AG08396 (cell line): ENCODE results near the gene ANKRD63.

Source experiments
- DNase-seq: peaks from one replicate; pipeline ENCODE4 v3.0.0; 2012; ENCODE audit warnings: low spot score, mixed read lengths

Gene ANKRD63

GRCh38 chr15:40295877-40296560 lies 13.2 kb upstream of the ANKRD63 start:
- DNase-seq = no peak

DNA sequence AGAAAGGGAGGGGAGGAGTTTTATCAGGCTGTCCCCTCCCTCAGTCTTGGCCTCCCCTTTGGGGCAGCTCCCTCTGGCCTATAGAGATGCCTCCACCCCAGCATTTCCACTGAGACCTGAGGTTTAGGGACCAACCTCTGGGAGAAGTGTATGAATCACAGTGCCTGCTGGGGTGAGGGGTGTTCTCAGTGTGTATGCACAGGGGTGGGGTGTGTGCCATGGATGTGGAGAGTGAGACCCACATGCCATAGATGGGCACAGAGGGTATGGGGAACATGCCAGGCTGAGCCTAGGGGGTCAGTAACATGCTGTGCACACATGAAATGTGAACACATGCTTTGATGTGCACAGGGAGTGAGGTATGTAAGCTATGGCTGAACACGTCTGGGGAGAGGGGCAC lies 12.4 kb upstream of the ANKRD63 start:
- DNase-seq = no peak

DNA sequence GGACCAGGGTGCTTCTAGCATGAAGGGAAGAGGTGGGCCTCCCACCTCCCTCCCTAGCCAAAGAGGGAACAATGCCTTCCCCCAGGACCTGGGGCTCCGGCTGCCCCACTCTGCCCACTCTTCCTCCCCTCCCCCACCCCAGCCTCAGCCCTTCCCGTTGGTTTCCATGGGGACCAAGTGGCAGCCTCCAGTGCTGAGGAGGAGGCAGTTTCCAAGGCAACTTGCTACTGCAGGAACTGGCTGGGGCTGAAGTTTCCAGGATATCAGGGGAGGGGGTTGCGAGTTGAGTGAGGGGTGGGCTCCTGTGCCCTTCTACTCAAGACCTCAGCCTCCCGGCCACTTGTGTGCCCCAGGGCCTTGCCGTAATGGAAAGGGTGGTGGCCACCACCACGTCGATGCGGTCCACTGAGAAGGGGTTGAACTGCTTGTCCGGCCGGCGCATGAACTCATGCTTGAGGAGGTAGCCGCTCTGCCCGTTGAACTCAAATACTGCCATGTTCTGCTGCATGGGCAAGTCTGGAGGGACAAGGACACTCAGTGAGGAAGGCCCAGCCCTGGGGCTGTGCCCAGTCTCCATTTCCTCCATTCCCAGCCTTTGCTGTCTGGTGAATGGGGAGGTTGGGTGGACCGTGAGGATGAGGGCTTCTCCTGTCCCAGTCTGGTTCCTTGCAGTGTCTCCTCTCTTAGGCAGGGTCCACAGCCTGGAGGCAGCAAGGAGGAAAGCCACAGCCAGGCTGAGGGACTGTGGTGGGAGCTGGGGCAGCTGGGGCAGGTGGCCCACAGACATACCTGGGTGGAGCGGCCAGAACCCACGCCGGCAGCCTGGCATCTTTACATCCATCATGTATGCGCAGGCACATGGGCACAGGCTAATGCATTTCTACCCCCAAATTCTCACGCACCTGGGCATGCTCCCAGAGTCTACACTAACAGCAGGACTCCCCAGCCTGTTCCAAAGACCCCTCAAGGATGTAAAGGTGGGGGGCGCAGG lies 11.3 kb upstream of the ANKRD63 start:
- no peak for DNase-seq

DNA sequence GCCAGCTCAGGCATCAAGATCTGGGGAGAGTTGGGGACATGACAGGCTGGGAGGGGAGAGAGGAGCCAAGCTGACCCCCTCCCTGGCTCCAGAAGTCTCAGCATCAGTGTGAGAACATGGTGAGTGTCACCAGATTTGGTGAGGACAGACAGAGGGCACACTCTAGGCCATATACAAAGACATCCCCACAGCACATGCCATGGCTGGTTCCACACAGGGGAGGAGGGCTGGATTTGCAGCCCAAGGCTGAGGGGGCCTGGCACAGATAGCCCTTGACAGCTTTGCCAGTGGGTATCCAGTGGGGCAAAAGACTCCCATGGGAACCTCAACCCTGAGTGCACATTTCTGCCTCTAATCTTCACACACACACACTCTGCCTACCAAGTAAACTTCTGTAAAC lies 10.1 kb upstream of the ANKRD63 start:
- DNase-seq = no peak

GRCh38 chr15:40292246-40292645 lies 9.4 kb upstream of the ANKRD63 start:
- no peak for DNase-seq

DNA sequence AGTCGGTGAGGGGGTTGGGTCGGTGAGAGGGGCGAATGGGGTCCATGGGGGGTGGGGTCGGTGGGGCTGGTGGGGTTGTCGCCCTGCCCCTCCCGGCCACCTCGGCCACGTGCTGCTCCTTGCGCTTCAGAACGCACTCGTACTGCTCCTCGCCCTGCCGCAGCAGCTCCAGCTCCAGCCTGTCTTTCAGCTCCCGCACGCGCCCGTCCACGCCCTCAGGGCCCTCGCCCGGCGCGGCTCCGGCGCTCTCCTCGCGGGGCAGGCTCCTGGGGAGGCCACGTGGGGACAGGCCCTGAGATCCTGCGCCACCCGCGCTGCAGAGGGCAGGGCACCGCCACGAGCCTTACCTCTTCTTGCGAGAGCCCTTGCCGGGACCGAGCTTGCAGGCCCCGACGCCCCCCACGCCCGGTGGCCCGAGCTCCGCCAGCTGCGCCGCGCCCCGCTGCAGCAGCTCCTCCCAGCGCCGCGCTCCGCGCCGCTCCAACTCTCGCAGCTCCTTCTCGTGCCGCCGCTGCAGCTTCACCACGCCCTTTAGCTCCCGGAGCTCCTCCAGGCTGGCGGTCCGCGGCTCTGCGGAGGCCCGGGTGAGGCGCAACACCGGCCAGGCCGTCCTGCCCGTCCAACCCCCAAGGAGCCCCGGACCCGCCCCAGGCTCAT lies 8.2 kb upstream of the ANKRD63 start:
- DNase-seq = peak; percentile 86

DNA sequence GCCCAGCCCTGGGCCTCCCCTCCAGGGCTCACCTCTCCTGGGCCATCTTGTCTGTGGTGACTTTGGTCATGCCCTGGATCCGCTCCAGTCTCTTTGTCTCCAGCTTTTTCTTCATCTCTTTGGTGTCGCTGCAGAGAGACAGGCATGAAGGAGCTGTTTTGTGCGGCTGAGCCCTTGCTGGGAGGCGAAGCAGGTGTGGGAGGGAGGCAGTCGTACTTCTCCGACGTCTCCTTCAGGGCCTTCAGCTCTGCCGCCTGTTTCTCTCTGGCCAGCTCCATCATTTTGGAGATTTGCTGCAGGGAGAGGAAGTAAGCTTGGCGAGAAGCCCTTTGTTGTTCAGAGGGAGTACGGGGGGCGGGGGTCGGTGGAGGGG lies 7.7 kb upstream of the ANKRD63 start:
- no peak for DNase-seq

DNA sequence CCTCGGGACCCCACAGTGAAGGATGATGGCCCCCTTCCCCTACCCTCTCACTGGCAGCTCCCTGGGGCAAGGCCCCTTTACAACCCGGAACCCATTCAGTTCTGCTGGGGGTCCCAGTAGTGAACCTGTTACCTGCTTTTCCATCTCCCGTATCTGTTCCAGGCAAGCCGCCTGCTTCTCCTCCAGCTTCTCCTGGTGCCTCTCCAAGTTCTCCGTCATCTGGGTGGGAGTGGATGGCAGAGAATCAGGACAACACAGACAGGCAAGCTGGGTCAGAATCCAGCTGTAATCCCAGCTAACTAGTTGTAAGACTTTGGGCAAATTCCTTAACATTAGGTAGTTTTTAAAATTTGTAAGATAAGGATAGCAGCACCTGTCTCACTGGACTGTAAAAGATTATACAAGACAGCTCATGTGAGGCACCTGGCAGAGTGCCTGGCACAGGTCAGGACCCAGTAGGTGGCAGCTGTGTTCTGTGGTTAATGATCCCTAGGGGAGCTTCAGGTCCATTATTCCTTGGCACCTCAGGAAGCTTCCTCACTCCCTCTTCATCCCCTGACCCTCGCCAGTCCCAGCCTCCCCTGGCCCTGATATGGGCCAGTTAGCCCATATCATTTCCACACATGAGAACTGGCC lies 6.4 kb upstream of the ANKRD63 start:
- DNase-seq = no peak

DNA sequence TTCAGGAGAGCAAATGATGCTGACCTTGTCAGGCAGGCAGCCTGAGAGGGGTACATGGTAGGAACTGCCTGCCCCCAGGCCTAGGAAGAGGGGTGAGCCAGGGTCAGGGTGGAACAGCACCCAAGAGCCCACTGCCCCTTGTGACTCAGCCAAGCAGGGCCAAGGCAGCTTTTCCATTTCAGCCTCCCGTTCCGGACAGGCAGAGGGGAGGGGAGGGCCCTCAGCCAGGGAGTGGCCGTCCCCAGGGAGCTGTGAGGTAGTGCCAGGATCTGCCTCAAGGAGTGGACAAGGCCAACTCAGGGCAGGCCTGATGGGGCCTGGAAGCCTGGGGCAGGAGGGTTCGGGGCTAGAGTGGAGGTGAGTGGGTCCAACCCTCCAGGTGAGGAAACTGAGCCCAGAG lies 5.1 kb upstream of the ANKRD63 start:
- no peak for DNase-seq

DNA sequence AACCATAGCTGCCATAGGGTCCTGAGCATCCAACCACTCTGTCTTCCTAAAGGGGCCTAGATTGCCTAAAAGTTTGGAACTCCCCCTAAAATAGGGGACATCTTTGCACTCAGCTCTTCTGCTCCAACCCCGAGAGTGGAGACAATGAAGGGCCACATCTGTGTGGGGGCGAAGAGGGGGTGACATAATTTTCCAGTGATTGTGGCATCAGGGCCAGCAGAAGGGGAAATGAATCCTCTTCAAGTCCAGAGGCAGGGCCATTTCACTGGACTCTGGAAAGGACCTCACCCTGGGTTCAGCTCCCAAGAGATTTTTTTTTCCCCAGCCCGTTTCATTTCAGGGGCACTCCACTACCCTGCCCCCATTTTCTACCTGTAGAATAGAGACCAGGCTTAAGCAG lies 4.6 kb upstream of the ANKRD63 start:
- DNase-seq = no peak

- no peak for DNase-seq
Measured at GRCh38 chr15:40286794-40287193, 3.9 kb upstream of the ANKRD63 start.

GRCh38 chr15:40286061-40286532 lies 3.2 kb upstream of the ANKRD63 start:
- no peak for DNase-seq

- peak; percentile 53 for DNase-seq
Measured at GRCh38 chr15:40285554-40286011, 2.7 kb upstream of the ANKRD63 start.

DNA sequence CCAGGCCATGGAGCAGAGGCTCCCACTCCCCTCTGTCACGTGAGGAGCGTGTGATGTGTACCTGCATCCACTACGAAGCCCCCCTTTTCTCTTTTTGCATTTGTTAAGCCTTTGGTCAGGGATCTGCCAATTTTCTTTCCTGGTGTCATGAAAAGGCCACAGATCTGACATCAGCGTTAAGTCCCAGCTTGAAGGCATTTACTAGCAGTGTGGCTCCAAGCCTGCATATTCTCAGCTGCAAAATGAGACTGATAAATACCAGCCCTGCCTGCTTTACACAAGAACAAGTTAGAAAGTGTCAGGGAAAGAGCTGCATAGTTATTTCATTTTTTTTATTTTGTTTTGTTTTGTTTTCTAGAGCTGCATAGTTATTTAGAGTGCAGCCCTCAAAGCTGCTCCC lies 2.3 kb upstream of the ANKRD63 start:
- DNase-seq = no peak

GRCh38 chr15:40283615-40284300 lies 894 bp upstream of the ANKRD63 start:
- no peak for DNase-seq

GRCh38 chr15:40282147-40282868 lies 556 bp downstream of the ANKRD63 start:
- peak; percentile 58 for DNase-seq

DNA sequence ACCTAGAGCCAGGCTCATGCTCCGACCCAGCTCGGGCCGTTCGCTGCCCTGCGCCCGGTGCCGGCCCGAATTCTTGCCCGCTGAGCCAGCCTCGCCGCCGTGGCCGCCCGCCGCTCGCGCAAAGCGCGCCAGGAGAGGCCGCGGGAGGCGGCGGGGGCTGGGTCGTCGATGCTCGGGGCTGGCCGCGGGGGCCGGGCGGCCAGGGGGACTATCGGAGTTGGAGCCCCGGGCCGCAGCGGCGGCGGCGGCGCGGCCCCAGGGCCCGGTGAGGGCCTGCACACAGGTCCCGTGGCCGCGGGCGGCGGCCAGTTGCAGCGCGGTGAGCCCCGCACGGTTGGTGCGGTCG lies 1.1 kb downstream of the ANKRD63 start:
- no peak for DNase-seq

DNA sequence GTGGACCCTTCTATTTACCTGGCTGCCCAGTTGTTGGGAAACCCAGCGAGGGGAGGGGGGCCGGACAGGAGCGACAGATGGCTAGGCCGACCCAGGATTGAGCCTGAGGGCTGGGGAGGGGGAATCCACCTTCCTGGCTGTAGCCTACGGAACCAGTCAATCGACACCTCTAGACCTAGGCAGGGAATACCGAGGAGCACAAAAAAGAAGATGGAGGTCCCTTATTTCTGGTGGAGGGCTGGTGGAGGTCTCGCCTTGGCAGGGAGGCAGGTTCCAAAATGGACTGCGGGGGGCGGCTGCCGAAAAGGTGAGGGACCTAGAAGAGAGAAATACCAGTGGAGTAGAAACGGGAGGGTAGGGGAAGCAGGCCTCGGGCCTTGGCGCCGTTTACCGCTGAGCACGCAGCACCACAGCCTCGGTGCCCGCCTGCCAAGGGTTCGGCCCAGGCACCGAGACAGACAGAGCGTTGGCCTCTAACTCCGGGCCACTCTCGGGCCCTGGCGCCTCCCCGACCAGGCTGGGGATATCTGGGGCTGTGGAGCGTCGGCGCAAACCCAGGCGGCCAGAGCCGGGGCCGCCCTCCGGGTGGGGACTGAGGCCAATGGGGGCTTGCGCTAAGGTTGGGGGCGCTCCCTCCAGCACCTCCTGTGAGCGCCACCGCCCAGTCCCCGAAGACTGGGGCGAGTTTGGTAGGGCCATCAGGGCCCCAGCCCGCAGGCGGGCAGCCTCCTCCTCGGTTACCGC lies 1.6 kb downstream of the ANKRD63 start:
- DNase-seq = no peak

DNA sequence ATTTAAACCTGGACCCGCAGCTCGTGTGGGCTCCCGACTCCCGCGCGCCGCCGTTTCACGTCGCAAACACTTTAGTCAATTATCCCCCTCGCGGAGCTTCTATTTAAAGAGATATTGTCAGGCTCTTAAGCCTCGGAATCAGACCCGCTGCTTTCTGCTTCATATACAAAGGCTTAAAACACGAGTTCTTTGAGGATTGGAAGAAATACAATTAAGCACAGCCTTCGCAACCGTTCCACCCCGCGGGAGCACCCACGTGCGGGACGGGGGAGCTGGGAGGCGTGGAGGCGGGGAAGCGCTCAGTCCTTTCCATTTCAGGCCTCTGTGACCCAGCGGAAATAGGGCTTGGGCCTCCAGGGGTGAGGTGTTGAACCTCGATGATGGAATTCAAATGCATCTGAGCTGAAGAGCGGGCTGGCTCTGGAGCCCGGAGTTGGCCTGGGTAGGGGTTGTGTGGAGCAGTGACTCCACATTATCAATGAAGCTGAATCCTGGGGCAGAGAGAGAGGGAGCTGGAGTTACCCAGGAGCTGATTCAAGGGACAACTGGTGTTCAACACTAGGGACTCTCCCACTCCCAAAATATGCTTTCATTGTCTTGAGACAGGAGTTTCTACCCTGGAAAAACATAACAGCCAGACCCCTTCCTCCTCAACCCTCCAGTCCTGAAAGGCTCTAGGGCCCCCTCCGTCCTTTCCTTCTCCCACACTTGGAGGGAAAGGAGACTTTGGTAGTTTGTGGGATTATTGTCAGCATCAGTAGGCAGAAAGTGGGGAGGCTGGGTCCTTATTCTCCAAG lies 2.4 kb downstream of the ANKRD63 start:
- DNase-seq = no peak
